B cell (primary cell): ENCODE results near the gene DNALI1. TPM values are rescaled to one million over a fixed set of nuclear protein-coding genes. Genes with fewer than 3 reads are reported as not detected.

Experiments
- ATAC-seq: fragments of 200-7000 bp; cut with Tn5 transposase; one replicate; pipeline ENCODE4 v1.10.0; 2021; ENCODE audit warnings: low read depth, mild to moderate bottlenecking, moderate number of reproducible peaks, moderate library complexity
- CTCF ChIA-PET: fragments of 350-600 bp; sonication (Branson Sonifier 250); formaldehyde crosslinking; loops from one replicate; lab custom pipeline; 2021; ENCODE audit warnings: antibody characterized with exemption, inconsistent platforms; lab: Charles Lee
- POLR2A ChIA-PET: fragments of 350-600 bp; sonication (Branson Sonifier 250); formaldehyde crosslinking; loops from one replicate; lab custom pipeline; 2021; ENCODE audit warnings: antibody characterized with exemption; lab: Charles Lee
- DNase-seq: peaks from one replicate; pipeline ENCODE4 v3.0.0; 2013
- H2AFZ ChIP-seq: 2 replicates; pipeline ENCODE4 v1.6.1; 2012; ENCODE audit warnings: mild to moderate bottlenecking, low read depth, low read length; ENCODE audit not compliant: insufficient read depth, poor library complexity, severe bottlenecking
- H3K27ac ChIP-seq, 2 donors: 1 replicate in 1 of 2; 2 replicates in 1 of 2; pipeline ENCODE4 v1.5.1; 2012 to 2013; ENCODE audit warnings: low read length in 2 of 2, mild to moderate bottlenecking in 2 of 2, moderate library complexity in 1 of 2
- H3K27me3 ChIP-seq, 4 experiments: fragments of 200-600 bp in 1 of 4; sonication (generic) in 1 of 4; replicated peaks in 1 of 4; 1 replicate in 2 of 4; 2 replicates in 2 of 4; pipeline versions ENCODE4 v1.6.1 to v1.7.0; 2013 to 2016; ENCODE audit warnings: low read length in 3 of 4, mild to moderate bottlenecking in 2 of 4, mixed read lengths in 1 of 4, moderate library complexity in 1 of 4; ENCODE audit not compliant: insufficient read depth in 4 of 4, control insufficient read depth in 3 of 4; ENCODE audit errors: control extremely low read depth in 1 of 4
- H3K36me3 ChIP-seq, 2 experiments: replicated peaks in 1 of 2; 1 replicate in 1 of 2; 2 replicates in 1 of 2; pipeline versions ENCODE4 v1.6.1 to v1.7.1; 2013; ENCODE audit warnings: low read length in 1 of 2; ENCODE audit not compliant: insufficient read depth in 2 of 2, control insufficient read depth in 1 of 2; ENCODE audit errors: control extremely low read depth in 1 of 2, extremely low read depth in 1 of 2
- H3K4me1 ChIP-seq, 2 donors: fragments of 200-600 bp in 1 of 2; sonication (generic) in 1 of 2; 1 replicate in 1 of 2; 2 replicates in 1 of 2; pipeline versions ENCODE4 v1.5.1 to v1.6.1; 2013 to 2017; ENCODE audit warnings: low read length in 2 of 2; ENCODE audit not compliant: control insufficient read depth in 2 of 2, insufficient read depth in 2 of 2
- H3K4me2 ChIP-seq: replicated peaks from 2 replicates; pipeline ENCODE3; 2012; ENCODE audit warnings: mild to moderate bottlenecking, low read depth, low read length; ENCODE audit not compliant: poor library complexity, severe bottlenecking
- H3K4me3 ChIP-seq, 5 experiments: fragments of 200-600 bp in 1 of 5; sonication (generic) in 1 of 5; 1 replicate in 3 of 5; 2 replicates in 2 of 5; pipeline versions ENCODE4 v1.5.1 to v1.7.0; 2011 to 2016; ENCODE audit warnings: low read length in 4 of 5, mild to moderate bottlenecking in 4 of 5, low read depth in 2 of 5, control low read depth in 1 of 5, moderate library complexity in 1 of 5; ENCODE audit not compliant: insufficient read depth in 1 of 5; ENCODE audit errors: control extremely low read depth in 1 of 5, extremely low read depth in 1 of 5
- H3K79me2 ChIP-seq: fragments of 200-600 bp; sonication (generic); one replicate; pipeline ENCODE4 v1.6.0; 2016; ENCODE audit warnings: low read length; ENCODE audit not compliant: control insufficient read depth, insufficient read depth
- H3K9ac ChIP-seq: fragments of 200-600 bp; sonication (generic); 2 replicates; pipeline ENCODE4 v1.6.1; 2017; ENCODE audit warnings: mild to moderate bottlenecking, low read length, moderate library complexity
- H3K9me3 ChIP-seq, 3 donors: one replicate each; pipeline versions ENCODE4 v1.6.1 to v1.7.1; 2013; ENCODE audit warnings: low read length in 2 of 3; ENCODE audit not compliant: control insufficient read depth in 2 of 3, insufficient read depth in 1 of 3; ENCODE audit errors: control extremely low read depth in 1 of 3
- H4K20me1 ChIP-seq: 2 replicates; pipeline ENCODE4 v1.6.0; 2012; ENCODE audit warnings: mild to moderate bottlenecking, low read length; ENCODE audit not compliant: insufficient read depth, control insufficient read depth, poor library complexity, severe bottlenecking
- H3K27ac Mint-ChIP-seq: one replicate; pipeline ENCODE4 v1.8.0; 2021; ENCODE audit warnings: mixed read lengths
- H3K27me3 Mint-ChIP-seq: one replicate; pipeline ENCODE4 v1.8.0; 2021; ENCODE audit warnings: mixed read lengths
- H3K4me1 Mint-ChIP-seq: one replicate; pipeline ENCODE4 v1.8.0; 2021; ENCODE audit warnings: mixed read lengths
- H3K4me3 Mint-ChIP-seq: one replicate; pipeline ENCODE4 v1.8.0; 2021; ENCODE audit warnings: mixed read lengths
- H3K9me3 Mint-ChIP-seq: one replicate; pipeline ENCODE4 v1.8.0; 2022; ENCODE audit warnings: mixed read lengths; ENCODE audit not compliant: insufficient read depth
- CTCF ChIP-seq: fragments of 200-600 bp; IDR thresholded peaks from one replicate; pipeline ENCODE4 v1.8.0; 2022; ENCODE audit warnings: antibody characterized with exemption, mild to moderate bottlenecking
- EZH2 ChIP-seq: IDR thresholded peaks from 2 replicates; pipeline ENCODE4 v1.6.1; 2012; ENCODE audit warnings: borderline replicate concordance, low read depth, mild to moderate bottlenecking, moderate library complexity, low read length; ENCODE audit not compliant: insufficient read depth, poor library complexity, severe bottlenecking
- WGBS: methylation state at CpG from one replicate; pipeline ENCODE4 v1.1.5; 2013; ENCODE audit warnings: missing lambda C conversion rate; ENCODE audit not compliant: insufficient coverage; 5-methylcytosine and 5-hydroxymethylcytosine counted together
- intact Hi-C: fragments of 100-400 bp; cut with micrococcal nuclease; formaldehyde crosslinking; loops from one replicate; pipeline ENCODE4 v1.10.0; 2022
- polyA plus RNA-seq: library from polyadenylated mRNA; depleted of rRNA; stranded (reverse); fragments of >200 nt; gene quantifications from 2 replicates; pipeline ENCODE4 v1.2.3, GENCODE V29; 2012
- total RNA-seq, 2 donors: library from RNA; stranded (reverse); fragments of 120-200 nt in 1 of 2; gene quantifications; 1 replicate in 1 of 2; 2 replicates in 1 of 2; pipeline versions ENCODE4 v1.2.3 to v1.2.4, GENCODE V29; 2013 to 2022

DNALI1 gene
- total and polyA plus RNA-seq, 2 donors (not counting 1 experiment from before 2014, with no cell fraction given), result not detected

- ATAC-seq (no peak), DNase-seq (no peak)
- peak overlapping the region; percentile 88 for H3K4me2 ChIP-seq
- H3K36me3 ChIP-seq, result peaks cover 3 to 22% of the 10 kb centered on the region in 2 experiments
- Mint-ChIP-seq H3K27ac (peak overlapping the region; percentile 97), H3K9me3 (no peaks in the 10 kb centered on the region), H3K27me3 (peaks cover 5% of the 10 kb centered on the region), H3K4me1 (peaks cover 34% of the 10 kb centered on the region), H3K4me3 (peak overlapping the region; percentile 98)
- H3K4me3 ChIP-seq, result peak overlapping the region; percentile 75 to 99 (median 93)
- peaks cover 13 to 19% of the 10 kb centered on the region in 2 donors for H3K4me1 ChIP-seq
- peaks cover 0 to 3% (median 0%) of the 10 kb centered on the region in 4 experiments for H3K27me3 ChIP-seq
- ChIA-PET POLR2A (interaction anchor here (1.2 to 1.9 kb wide), 2 partner anchors 39 to 137 kb away, joined by 5 to 8 read pairs; partner anchors contain the start of gene MEAF6), CTCF (interaction anchor here (1.0 to 1.4 kb wide), 2 partner anchors 38 to 49 kb away, joined by 3 to 13 read pairs; partner anchors contain the start of gene MEAF6)
- peak overlapping the region; percentile 92 for H2AFZ ChIP-seq
- H3K27ac ChIP-seq, result peak overlapping the region; percentile 82 to 96
- intact Hi-C loops, result no loop called here
- H3K9me3 ChIP-seq, result peaks cover 0 to 7% (median 0%) of the 10 kb centered on the region in 3 donors
- H3K79me2 ChIP-seq, result peaks cover 41% of the 10 kb centered on the region
- 8% methylated on average over 7 of the region's 11 CpGs for WGBS
- H3K9ac ChIP-seq, result peak overlapping the region; percentile 99
- H4K20me1 ChIP-seq, result peaks cover 10% of the 10 kb centered on the region
- TF ChIP-seq EZH2 (no peak), CTCF (no peak)
Measured at GRCh38 chr1:37553598-37553926, 3.2 kb upstream of the DNALI1 start.
